ENCODE measurements around the gene SPEF2. TPM values are rescaled to one million over a fixed set of nuclear protein-coding genes. Genes with fewer than 3 reads are reported as not detected.

SPEF2 gene
- total and polyA plus RNA-seq, 2 experiments from 2014 or later: 0.17 to 0.21 TPM

GRCh38 chr5:35634326-35634725 lies 16.7 kb downstream of the SPEF2 start (continued):
- TF ChIP-seq, protein P1, sequence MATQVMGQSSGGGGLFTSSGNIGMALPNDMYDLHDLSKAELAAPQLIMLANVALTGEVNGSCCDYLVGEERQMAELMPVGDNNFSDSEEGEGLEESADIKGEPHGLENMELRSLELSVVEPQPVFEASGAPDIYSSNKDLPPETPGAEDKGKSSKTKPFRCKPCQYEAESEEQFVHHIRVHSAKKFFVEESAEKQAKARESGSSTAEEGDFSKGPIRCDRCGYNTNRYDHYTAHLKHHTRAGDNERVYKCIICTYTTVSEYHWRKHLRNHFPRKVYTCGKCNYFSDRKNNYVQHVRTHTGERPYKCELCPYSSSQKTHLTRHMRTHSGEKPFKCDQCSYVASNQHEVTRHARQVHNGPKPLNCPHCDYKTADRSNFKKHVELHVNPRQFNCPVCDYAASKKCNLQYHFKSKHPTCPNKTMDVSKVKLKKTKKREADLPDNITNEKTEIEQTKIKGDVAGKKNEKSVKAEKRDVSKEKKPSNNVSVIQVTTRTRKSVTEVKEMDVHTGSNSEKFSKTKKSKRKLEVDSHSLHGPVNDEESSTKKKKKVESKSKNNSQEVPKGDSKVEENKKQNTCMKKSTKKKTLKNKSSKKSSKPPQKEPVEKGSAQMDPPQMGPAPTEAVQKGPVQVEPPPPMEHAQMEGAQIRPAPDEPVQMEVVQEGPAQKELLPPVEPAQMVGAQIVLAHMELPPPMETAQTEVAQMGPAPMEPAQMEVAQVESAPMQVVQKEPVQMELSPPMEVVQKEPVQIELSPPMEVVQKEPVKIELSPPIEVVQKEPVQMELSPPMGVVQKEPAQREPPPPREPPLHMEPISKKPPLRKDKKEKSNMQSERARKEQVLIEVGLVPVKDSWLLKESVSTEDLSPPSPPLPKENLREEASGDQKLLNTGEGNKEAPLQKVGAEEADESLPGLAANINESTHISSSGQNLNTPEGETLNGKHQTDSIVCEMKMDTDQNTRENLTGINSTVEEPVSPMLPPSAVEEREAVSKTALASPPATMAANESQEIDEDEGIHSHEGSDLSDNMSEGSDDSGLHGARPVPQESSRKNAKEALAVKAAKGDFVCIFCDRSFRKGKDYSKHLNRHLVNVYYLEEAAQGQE (IDR thresholded peaks at IDR 0.05; ENCODE audit: unreplicated experiment): no peak

- Histone ChIP-seq H3K9me2 (ENCODE audit: insufficient read depth) (no peaks in the 10 kb centered on the region), H4K20me1 (replicated peaks; ENCODE audit: insufficient read depth) (no peaks in the 10 kb centered on the region), H3K36me3 (ENCODE audit: insufficient read depth) (no peaks in the 10 kb centered on the region), H3F3A (replicated peaks; ENCODE audit: low read depth) (no peaks in the 10 kb centered on the region), H3K27me3 (ENCODE audit: insufficient read depth) (no peaks in the 10 kb centered on the region), H3K27ac (ENCODE audit: low read depth) (no peak overlapping the region), H3K4me2 (no peak overlapping the region), H3K79me2 (replicated peaks; ENCODE audit: insufficient read depth) (no peaks in the 10 kb centered on the region), H2AFZ (no peak overlapping the region), H3K4me3 (no peak overlapping the region), H3K4me1 (ENCODE audit: insufficient read depth) (no peaks in the 10 kb centered on the region)
- Mint-ChIP-seq H3K36me3 (ENCODE audit: low read depth) (no peaks in the 10 kb centered on the region), H3K4me1 (no peaks in the 10 kb centered on the region), H3K27ac (no peak overlapping the region), H3K9me3 (no peaks in the 10 kb centered on the region), H3K27me3 (ENCODE audit: insufficient read depth, low read depth, poor library complexity) (no peaks in the 10 kb centered on the region), H3K4me3 (no peak overlapping the region)
- DNase-seq (ENCODE audit: low spot score) (no peak), ATAC-seq (no peak)
- TF ChIP-seq ETS1 (IDR thresholded peaks at IDR 0.05) (no peak), EZH2phosphoT487 (IDR thresholded peaks at IDR 0.05; ENCODE audit: unreplicated experiment) (no peak), EZH2 (IDR thresholded peaks at IDR 0.05; ENCODE audit: low read depth, unreplicated experiment) (no peak), ZNF114 (CRISPR knock-in tag; IDR thresholded peaks at IDR 0.05) (no peak), CREB1 (CRISPR knock-in tag; IDR thresholded peaks at IDR 0.05; ENCODE audit: low read depth) (no peak), NANOG (IDR thresholded peaks at IDR 0.05; ENCODE audit: borderline replicate concordance) (no peak), JUNB (IDR thresholded peaks at IDR 0.05; ENCODE audit: unreplicated experiment) (no peak), ZNF331 (CRISPR knock-in tag; IDR thresholded peaks at IDR 0.05; ENCODE audit: low read depth) (no peak), POLR2AphosphoS5 (IDR thresholded peaks at IDR 0.05; ENCODE audit: low read depth) (no peak), CTCF (conservative IDR thresholded peaks at IDR 0.05; ENCODE audit: low read depth in 2 of 2) (no peak), ZNF462 (CRISPR knock-in tag; IDR thresholded peaks at IDR 0.05) (no peak), STAT1 (IDR thresholded peaks at IDR 0.05; ENCODE audit: unreplicated experiment) (no peak)
Measured at GRCh38 chr5:35640623-35641022, 23.0 kb downstream of the SPEF2 start.
